NOMO-1 treated with DMSO at 0.1 percent for 48 hours (cell line): ENCODE results near the gene CARMIL3.
A peak's percentile ranks its signal among the peaks of the same experiment; 100 is the strongest.

ENCODE experiments used
- DNase-seq: peaks from one replicate; lab custom pipeline; 2025; ENCODE audit not compliant: unreplicated experiment; lab: John Stamatoyannopoulos, UW

Gene CARMIL3

GRCh38 chr14:24113379-24113800 is 61.6 kb downstream of the CARMIL3 start:
- DNase-seq = peak; percentile 45

DNA sequence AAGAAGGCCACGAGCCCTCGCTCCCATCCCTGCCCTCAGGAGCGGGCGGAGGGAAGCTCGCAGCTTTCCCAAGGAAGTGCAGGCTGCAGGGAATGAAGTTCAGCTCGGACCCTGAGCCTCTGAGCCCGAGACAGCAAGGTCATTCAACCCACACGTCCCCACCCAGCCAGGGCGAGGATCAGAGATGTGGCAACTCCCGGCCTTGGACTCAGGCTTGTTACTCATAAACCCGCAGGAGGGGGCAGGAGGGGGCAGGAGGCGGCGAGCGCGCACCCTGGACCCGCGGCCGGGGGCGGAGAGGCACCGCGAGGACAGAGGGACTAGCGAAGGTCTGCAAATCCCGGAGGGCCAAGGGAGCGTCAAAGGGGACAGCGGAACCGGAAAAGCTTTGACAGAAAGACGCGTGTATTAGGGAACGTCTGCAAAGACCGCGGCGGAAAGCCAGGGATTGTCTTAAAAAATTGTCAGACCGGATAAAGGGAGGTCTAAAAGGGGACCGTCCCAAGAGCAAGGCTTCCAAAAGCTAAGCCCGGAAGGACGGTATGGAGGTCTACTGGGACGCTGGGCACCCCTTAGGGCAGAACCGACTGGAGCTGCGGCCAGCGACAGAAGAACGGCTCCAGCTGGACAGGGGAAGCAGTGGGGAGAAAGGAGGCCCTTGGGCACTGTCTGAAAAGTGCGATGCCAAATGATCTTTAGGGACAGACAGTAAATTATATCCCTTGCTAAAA is 62.2 kb downstream of the CARMIL3 start:
- DNase-seq = peak; percentile 92

GRCh38 chr14:24114532-24115421 is 63.0 kb downstream of the CARMIL3 start, which contains the start of the genes DCAF11 and NRL:
DCAF11 (plus strand) TSS chr14:24114777; CDS start chr14:24115595, 818 bp downstream.
NRL (minus strand) TSS chr14:24114949; CDS start chr14:24082848, 32,101 bp downstream.
- DNase-seq = peak; percentile 100

GRCh38 chr14:24115422-24116127 is 63.8 kb downstream of the CARMIL3 start:
- no peak for DNase-seq

GRCh38 chr14:24116128-24116814 is 64.5 kb downstream of the CARMIL3 start:
- DNase-seq = no peak

- DNase-seq = no peak
These were observed 65.4 kb downstream of the CARMIL3 start for GRCh38 chr14:24117179-24117578.
